Mucosa of stomach (tissue), 1 donor: ENCODE data around the gene TPK1.

Source experiments
- H3K27me3 ChIP-seq: one replicate; pipeline ENCODE4 v1.7.0; 2013; ENCODE audit warnings: mild to moderate bottlenecking, low read length; ENCODE audit not compliant: control insufficient read depth, insufficient read depth
- H3K36me3 ChIP-seq: one replicate; pipeline ENCODE4 v1.7.0; 2013; ENCODE audit warnings: low read length; ENCODE audit not compliant: control insufficient read depth, insufficient read depth
- H3K4me1 ChIP-seq: one replicate; pipeline ENCODE4 v1.7.0; 2013; ENCODE audit warnings: mild to moderate bottlenecking, low read length; ENCODE audit not compliant: control insufficient read depth, insufficient read depth
- H3K4me3 ChIP-seq: one replicate; pipeline ENCODE4 v1.7.0; 2013; ENCODE audit warnings: low read length
- H3K9ac ChIP-seq: one replicate; pipeline ENCODE4 v1.7.0; 2013; ENCODE audit warnings: mild to moderate bottlenecking, low read length, moderate library complexity
- H3K9me3 ChIP-seq: one replicate; pipeline ENCODE4 v1.7.0; 2013; ENCODE audit warnings: mild to moderate bottlenecking, low read length, moderate library complexity; ENCODE audit not compliant: control insufficient read depth
- donor health status: Pancreatic carcinoma.

The TPK1 gene

GRCh38 chr7:144768633-144769032, 67.2 kb downstream of the TPK1 start:
- Histone ChIP-seq H3K36me3 (no peaks in the 10 kb centered on the region), H3K9ac (no peak overlapping the region), H3K4me3 (no peak overlapping the region), H3K4me1 (no peaks in the 10 kb centered on the region), H3K9me3 (no peaks in the 10 kb centered on the region), H3K27me3 (no peaks in the 10 kb centered on the region)

- H3K36me3 ChIP-seq = no peaks in the 10 kb centered on the region
- no peaks in the 10 kb centered on the region for H3K4me1 ChIP-seq
- H3K9ac ChIP-seq = no peak overlapping the region
- no peaks in the 10 kb centered on the region for H3K27me3 ChIP-seq
- no peaks in the 10 kb centered on the region for H3K9me3 ChIP-seq
- H3K4me3 ChIP-seq = no peak overlapping the region
Observed at GRCh38 chr7:144763291-144763690, 72.6 kb downstream of the TPK1 start.

GRCh38 chr7:144762853-144763252, 73.0 kb downstream of the TPK1 start:
- Histone ChIP-seq H3K4me3 (no peak overlapping the region), H3K9me3 (no peaks in the 10 kb centered on the region), H3K27me3 (no peaks in the 10 kb centered on the region), H3K9ac (no peak overlapping the region), H3K4me1 (no peaks in the 10 kb centered on the region), H3K36me3 (no peaks in the 10 kb centered on the region)

DNA sequence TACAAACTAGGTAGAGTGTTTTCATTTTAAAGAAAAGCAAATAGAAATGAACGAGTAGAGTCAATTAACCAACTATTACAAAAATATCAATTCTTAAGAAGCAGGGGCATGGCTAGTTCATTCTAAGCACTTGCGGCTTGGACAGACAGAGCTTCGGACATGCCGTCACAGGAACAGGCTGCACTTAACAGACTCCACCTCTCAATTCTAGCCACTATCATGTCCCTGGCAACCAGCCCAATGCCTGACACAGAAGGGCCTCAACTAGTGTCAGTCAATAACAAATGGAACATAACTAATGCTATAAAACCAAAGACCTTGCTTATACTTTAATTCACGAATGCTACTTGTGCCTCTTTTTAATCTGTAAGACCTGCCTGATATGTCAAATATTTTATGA, 74.4 kb downstream of the TPK1 start:
- H3K9ac ChIP-seq = no peak overlapping the region
- no peaks in the 10 kb centered on the region for H3K9me3 ChIP-seq
- no peaks in the 10 kb centered on the region for H3K27me3 ChIP-seq
- H3K4me3 ChIP-seq = no peak overlapping the region
- no peaks in the 10 kb centered on the region for H3K4me1 ChIP-seq
- H3K36me3 ChIP-seq = no peaks in the 10 kb centered on the region

DNA sequence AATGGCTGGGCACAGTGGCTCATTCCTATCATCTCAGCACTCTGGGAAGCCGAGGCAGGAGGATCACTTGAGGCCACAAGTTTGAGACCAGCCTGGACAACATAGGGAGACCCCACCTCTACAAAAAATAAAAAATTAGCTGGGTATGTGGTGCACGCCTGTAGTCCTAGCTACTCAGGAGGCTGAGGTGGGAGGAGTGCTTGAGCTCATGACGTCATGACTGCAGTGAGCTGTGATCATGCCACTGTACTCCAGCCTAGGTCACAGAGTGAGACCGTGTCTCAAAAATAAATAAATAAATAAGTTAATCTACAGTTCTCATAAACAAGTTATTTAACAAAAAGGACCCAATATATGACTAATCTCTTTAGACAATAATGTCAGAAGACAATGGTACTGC, 76.2 kb downstream of the TPK1 start:
- H3K9ac ChIP-seq = no peak overlapping the region
- H3K4me3 ChIP-seq = no peak overlapping the region
- H3K9me3 ChIP-seq = no peaks in the 10 kb centered on the region
- H3K4me1 ChIP-seq = no peaks in the 10 kb centered on the region
- no peaks in the 10 kb centered on the region for H3K36me3 ChIP-seq
- no peaks in the 10 kb centered on the region for H3K27me3 ChIP-seq

DNA sequence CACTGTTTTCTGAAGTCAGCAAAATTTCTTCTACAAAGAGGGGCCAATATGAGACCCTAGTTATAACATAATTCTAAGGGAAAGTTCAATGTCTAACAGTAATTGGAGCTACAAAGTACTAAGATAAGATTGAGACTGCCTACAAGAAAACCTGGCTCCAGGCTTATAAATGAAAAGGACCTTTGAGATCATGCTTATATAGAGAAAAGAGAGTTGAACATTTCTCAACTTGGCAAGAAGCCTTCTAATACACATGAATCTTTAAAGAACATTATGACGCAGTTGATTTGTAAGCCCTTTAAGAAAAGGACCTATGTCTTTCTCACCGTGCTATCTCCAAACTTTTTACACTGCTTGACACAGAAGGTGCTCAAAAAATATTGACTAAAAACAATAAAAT, 87.9 kb downstream of the TPK1 start:
- H3K4me3 ChIP-seq = no peak overlapping the region
- no peaks in the 10 kb centered on the region for H3K9me3 ChIP-seq
- H3K4me1 ChIP-seq = no peaks in the 10 kb centered on the region
- no peak overlapping the region for H3K9ac ChIP-seq
- H3K27me3 ChIP-seq = no peaks in the 10 kb centered on the region
- no peaks in the 10 kb centered on the region for H3K36me3 ChIP-seq

- no peaks in the 10 kb centered on the region for H3K36me3 ChIP-seq
- H3K4me1 ChIP-seq = no peaks in the 10 kb centered on the region
- H3K9me3 ChIP-seq = no peaks in the 10 kb centered on the region
- H3K9ac ChIP-seq = no peak overlapping the region
- no peaks in the 10 kb centered on the region for H3K27me3 ChIP-seq
- H3K4me3 ChIP-seq = no peak overlapping the region
Observed at GRCh38 chr7:144738708-144739314, 97.0 kb downstream of the TPK1 start.

GRCh38 chr7:144738146-144738545, 97.7 kb downstream of the TPK1 start:
- H3K9me3 ChIP-seq = no peaks in the 10 kb centered on the region
- H3K9ac ChIP-seq = no peak overlapping the region
- H3K27me3 ChIP-seq = no peaks in the 10 kb centered on the region
- H3K36me3 ChIP-seq = no peaks in the 10 kb centered on the region
- H3K4me3 ChIP-seq = no peak overlapping the region
- H3K4me1 ChIP-seq = no peaks in the 10 kb centered on the region

DNA sequence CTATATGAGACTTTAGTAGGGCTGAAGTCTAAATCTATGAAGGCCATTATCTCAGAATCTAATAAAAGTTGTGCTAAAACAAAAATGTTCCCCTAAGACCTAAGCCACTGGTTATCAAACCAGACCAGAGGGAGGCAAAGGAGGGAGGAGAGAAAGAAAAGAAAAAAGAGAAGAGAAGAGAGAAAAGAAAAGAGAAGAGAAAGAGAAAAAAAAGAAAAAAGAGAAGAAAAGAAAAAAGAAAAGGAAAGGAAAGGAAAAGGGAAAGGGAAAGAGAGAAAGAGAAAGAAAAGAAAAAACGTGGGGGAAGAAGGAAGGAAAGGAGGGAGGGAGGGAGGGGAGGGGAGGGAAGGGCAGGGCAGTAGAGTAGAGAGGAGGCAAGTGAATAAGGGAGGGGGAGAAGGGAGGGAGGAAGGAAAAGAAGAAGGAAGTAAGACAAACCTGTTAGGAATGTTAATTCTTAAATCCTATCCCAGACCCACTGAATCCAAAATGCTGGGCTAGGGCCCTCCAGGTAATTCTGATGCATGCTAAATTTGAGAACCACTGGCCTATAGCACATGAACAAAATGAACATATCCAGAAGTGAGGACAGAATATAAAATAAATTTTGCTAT, 98.9 kb downstream of the TPK1 start:
- Histone ChIP-seq H3K9ac (no peak overlapping the region), H3K4me1 (no peaks in the 10 kb centered on the region)

DNA sequence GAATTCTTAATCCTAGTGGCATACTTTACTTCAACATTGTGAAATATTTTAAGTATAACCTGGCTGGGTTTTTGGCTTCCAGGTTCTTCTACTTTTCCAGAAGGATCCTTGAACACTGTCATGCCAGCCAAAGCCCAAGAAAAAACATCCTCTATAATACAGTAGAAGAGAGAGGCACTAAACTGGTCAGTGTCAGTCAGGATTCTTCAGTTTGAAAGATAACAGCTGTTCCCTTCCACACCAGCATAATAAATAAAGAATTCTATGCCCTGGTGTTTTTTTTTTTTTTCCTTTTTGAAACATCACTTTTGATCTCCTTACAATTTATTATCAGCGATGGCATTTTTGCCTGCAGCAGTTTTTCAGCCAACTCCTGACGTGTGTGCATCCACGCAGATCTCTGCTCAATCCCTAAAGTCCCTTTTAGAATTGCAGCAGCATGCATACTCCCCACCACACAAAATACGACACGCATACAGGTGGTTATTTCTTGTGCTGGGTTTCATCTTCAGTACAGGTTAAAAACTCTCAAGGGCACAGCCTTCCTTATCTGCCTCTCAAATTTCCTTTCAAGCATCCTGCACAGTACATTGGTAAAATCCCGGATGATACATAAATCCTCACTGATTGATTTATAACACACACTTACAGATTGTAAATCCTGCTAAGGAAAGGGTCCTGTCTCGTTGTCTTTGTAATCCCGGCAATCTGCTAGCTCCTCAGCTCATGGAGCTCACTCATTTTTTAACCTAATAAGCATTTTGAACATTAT, 100.2 kb downstream of the TPK1 start:
- Histone ChIP-seq H3K27me3 (no peaks in the 10 kb centered on the region), H3K4me3 (no peak overlapping the region), H3K4me1 (no peaks in the 10 kb centered on the region), H3K9me3 (no peaks in the 10 kb centered on the region), H3K9ac (no peak overlapping the region), H3K36me3 (no peaks in the 10 kb centered on the region)

More for the DNA sequence above, 98.9 kb downstream of the TPK1 start:
- Histone ChIP-seq H3K9me3 (no peaks in the 10 kb centered on the region), H3K36me3 (no peaks in the 10 kb centered on the region), H3K27me3 (no peaks in the 10 kb centered on the region), H3K4me3 (no peak overlapping the region)

DNA sequence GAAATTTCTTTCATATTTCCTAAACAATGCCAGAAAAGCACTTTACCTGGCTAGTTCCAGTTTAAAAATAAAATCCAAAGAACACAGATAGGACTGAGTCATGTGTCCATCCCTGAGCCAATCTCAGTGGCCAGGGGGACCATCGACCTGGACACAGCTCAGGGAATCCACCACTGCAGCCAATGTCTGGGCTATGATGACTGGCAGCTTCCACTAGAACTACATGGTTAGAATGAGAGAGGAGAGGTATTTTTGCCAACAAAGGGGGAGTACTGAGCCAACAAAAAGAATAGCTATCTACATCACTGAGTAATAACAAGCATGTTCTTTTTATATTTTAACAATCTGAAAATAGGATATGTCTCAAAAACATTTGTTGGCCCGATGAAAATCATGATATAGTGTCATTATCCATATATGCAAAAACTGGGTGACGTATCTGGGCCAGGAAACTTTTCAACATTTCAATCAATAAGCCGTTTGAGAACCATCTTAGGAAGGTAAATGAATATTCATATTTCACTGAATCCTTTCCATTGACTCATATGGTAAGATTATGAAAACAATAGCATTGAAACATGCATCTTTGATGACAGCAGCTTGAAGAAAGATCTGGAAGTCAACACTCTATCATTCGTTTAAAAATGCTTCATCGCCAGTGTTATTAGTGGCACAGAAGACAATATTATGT, 104.0 kb downstream of the TPK1 start:
- Histone ChIP-seq H3K36me3 (no peaks in the 10 kb centered on the region), H3K4me3 (no peak overlapping the region), H3K27me3 (no peaks in the 10 kb centered on the region), H3K4me1 (no peaks in the 10 kb centered on the region), H3K9ac (no peak overlapping the region), H3K9me3 (no peaks in the 10 kb centered on the region)

DNA sequence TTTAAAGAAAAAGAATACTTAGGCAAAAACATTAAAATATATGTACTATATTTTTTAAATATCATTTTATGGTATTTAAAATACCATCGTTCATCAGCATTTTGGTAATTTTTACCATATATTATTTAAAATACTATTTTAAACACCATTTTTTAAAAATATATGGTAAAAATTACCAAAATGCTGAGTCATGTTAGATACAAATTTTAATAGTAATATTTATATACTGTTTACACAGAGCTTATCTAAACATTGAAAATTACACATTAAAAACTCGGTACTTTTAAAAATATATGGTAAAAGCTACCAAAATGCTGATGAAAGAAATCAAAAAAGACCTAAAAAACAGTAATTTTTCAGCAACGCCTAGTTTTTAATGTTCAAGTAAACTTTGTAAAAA, 105.6 kb downstream of the TPK1 start:
- Histone ChIP-seq H3K9ac (no peak overlapping the region), H3K27me3 (no peaks in the 10 kb centered on the region), H3K4me3 (no peak overlapping the region), H3K36me3 (no peaks in the 10 kb centered on the region), H3K9me3 (no peaks in the 10 kb centered on the region), H3K4me1 (no peaks in the 10 kb centered on the region)
